Stomach (tissue), 4 donors: ENCODE data around the gene CDH22.

Experiments used
- EP300 ChIP-seq: sonication (generic); formaldehyde crosslinking; IDR thresholded peaks from one replicate; pipeline ENCODE4 v1.6.1; 2017; ENCODE audit warnings: antibody characterized with exemption
- POLR2A ChIP-seq, 4 donors: fragments of 450-650 bp; IDR thresholded peaks; one replicate each; pipeline ENCODE4 v1.6.1; 2016; ENCODE audit warnings: antibody characterized with exemption in 4 of 4, control low read depth in 2 of 4, mild to moderate bottlenecking in 1 of 4, moderate library complexity in 1 of 4
- POLR2AphosphoS5 ChIP-seq, 3 donors: sonication (generic); formaldehyde crosslinking; IDR thresholded peaks; one replicate each; pipeline ENCODE4 v1.6.1; 2016; ENCODE audit warnings: antibody characterized with exemption in 3 of 3
- TF ChIP-seq, protein P1 (sequence below), 7 experiments: fragments of 450-650 bp in 4 of 7; fragments of 200-600 bp in 3 of 7; sonication (generic) in 3 of 7; IDR thresholded peaks; one replicate each; pipeline ENCODE4 v1.5.1; 2016 to 2019; ENCODE audit warnings: antibody characterized with exemption in 7 of 7, control low read depth in 2 of 7, mild to moderate bottlenecking in 1 of 7

GRCh38 chr20:46237736-46238135 is 70.6 kb downstream of the CDH22 start:
- TF ChIP-seq POLR2A (IDR thresholded peaks at IDR 0.05), result no peak
- TF ChIP-seq, protein P1, sequence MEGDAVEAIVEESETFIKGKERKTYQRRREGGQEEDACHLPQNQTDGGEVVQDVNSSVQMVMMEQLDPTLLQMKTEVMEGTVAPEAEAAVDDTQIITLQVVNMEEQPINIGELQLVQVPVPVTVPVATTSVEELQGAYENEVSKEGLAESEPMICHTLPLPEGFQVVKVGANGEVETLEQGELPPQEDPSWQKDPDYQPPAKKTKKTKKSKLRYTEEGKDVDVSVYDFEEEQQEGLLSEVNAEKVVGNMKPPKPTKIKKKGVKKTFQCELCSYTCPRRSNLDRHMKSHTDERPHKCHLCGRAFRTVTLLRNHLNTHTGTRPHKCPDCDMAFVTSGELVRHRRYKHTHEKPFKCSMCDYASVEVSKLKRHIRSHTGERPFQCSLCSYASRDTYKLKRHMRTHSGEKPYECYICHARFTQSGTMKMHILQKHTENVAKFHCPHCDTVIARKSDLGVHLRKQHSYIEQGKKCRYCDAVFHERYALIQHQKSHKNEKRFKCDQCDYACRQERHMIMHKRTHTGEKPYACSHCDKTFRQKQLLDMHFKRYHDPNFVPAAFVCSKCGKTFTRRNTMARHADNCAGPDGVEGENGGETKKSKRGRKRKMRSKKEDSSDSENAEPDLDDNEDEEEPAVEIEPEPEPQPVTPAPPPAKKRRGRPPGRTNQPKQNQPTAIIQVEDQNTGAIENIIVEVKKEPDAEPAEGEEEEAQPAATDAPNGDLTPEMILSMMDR (IDR thresholded peaks at IDR 0.05), result no peak
- TF ChIP-seq EP300, result no peak
- no peak for TF ChIP-seq POLR2AphosphoS5 (IDR thresholded peaks at IDR 0.05)
